ENCODE measurements around the gene DNAH2.

DNAH2 gene

GRCh38 chr17:7834542-7834956 lies 117.0 kb downstream of the DNAH2 start (continued):
- TF ChIP-seq KLF8 (tag by site-specific recombination; IDR thresholded peaks at IDR 0.05): peak; percentile 47; the same call in 1 of the 2 replicates
- TF ChIP-seq KLF1 (tag by site-specific recombination; IDR thresholded peaks at IDR 0.05): peak; percentile 68; the same call in 1 of the 2 replicates
- TF ChIP-seq ZFP3 (tag by site-specific recombination; IDR thresholded peaks at IDR 0.05; ENCODE audit: low read depth): no peak
- no peak for TF ChIP-seq GLIS2 (tag by site-specific recombination; IDR thresholded peaks at IDR 0.05)
- no peak for TF ChIP-seq ZNF292 (tag by site-specific recombination; IDR thresholded peaks at IDR 0.05; ENCODE audit: borderline replicate concordance, low read depth)
- TF ChIP-seq PRDM10 (tag by site-specific recombination; IDR thresholded peaks at IDR 0.05): no peak
- TF ChIP-seq ZNF175 (tag by site-specific recombination; IDR thresholded peaks at IDR 0.05): no peak
- no peak for TF ChIP-seq ZNF133 (tag by site-specific recombination; IDR thresholded peaks at IDR 0.05)
- no peak for TF ChIP-seq ZNF571 (tag by site-specific recombination; IDR thresholded peaks at IDR 0.05)
- TF ChIP-seq GLI2 (tag by site-specific recombination; IDR thresholded peaks at IDR 0.05; ENCODE audit: borderline replicate concordance, low read depth): no peak
- TF ChIP-seq ZNF366 (tag by site-specific recombination; conservative IDR thresholded peaks at IDR 0.05): 0 out of 2 replicates have a peak, but pooled peaks have one; percentile 62
- TF ChIP-seq ZNF544 (tag by site-specific recombination; IDR thresholded peaks at IDR 0.05): no peak
- 0 out of 2 replicates have a peak, but pooled peaks have one; percentile 35 for TF ChIP-seq PRDM1 (tag by site-specific recombination; IDR thresholded peaks at IDR 0.05)
- no peak for TF ChIP-seq ZNF704 (tag by site-specific recombination; IDR thresholded peaks at IDR 0.05)
- no peak for TF ChIP-seq ZNF623 (tag by site-specific recombination; IDR thresholded peaks at IDR 0.05)
- no peak for TF ChIP-seq ZNF341 (tag by site-specific recombination; IDR thresholded peaks at IDR 0.05; ENCODE audit: low read depth)
- TF ChIP-seq ZNF248 (tag by site-specific recombination; IDR thresholded peaks at IDR 0.05): no peak
- no peak for TF ChIP-seq ZFHX2 (tag by site-specific recombination; conservative IDR thresholded peaks at IDR 0.05)
- no peak for TF ChIP-seq AEBP2 (tag by site-specific recombination; IDR thresholded peaks at IDR 0.05; ENCODE audit: borderline replicate concordance)
- TF ChIP-seq ZBTB10 (tag by site-specific recombination; IDR thresholded peaks at IDR 0.05): peak; percentile 40; the same call in 1 of the 2 replicates
- peak; percentile 57; the same call in 1 of the 2 replicates for TF ChIP-seq HIC1 (tag by site-specific recombination; IDR thresholded peaks at IDR 0.05)
- no peak for TF ChIP-seq ZNF157 (tag by site-specific recombination; IDR thresholded peaks at IDR 0.05)
- TF ChIP-seq REST (tag by site-specific recombination; IDR thresholded peaks at IDR 0.05): no peak
- TF ChIP-seq EGR2 (tag by site-specific recombination; IDR thresholded peaks at IDR 0.05; ENCODE audit: low read depth): no peak
- TF ChIP-seq KLF7 (tag by site-specific recombination; IDR thresholded peaks at IDR 0.05; ENCODE audit: borderline replicate concordance): peak; percentile 6; the same call in 1 of the 2 replicates

Measured in HEK293 (cell line).